Upper lobe of left lung (tissue), 6 donors: ENCODE data around the gene OR52L1. TPM values are rescaled to one million over a fixed set of nuclear protein-coding genes. Genes with fewer than 3 reads are reported as not detected.

Experiments used
- small RNA-seq, 4 donors: library from RNA; depleted of rRNA; stranded (forward); fragments of <200 nt; gene quantifications; one replicate each; pipeline ENCODE3, GENCODE V24; 2016
- total RNA-seq, 6 donors: library from RNA; depleted of rRNA in 4 of 6; stranded (reverse); fragments of >200 nt in 4 of 6; gene quantifications; one replicate each; pipeline versions ENCODE4 v1.1.0 to v1.2.1, GENCODE V29; 2016 to 2021
- donor health status: DM: no; HTN: no; CAD: no; lungs with moderate emphysema.
- donor health status: DM: no; HTN: yes; CAD: no; lungs with severe emphysema.

The OR52L1 gene
- total RNA-seq, 6 donors from 2014 or later, result not detected

Small RNA genes lying within 50 kb of the gene (small RNA-seq; reads per million reads assigned to genes)
- gene RNA5SP329, result 0 to 0.55 (median 0.16) reads per million in 4 donors

Other genes with a start within 250 kb of the OR52L1 start
- 1 to 10 TPM in 1 of 6 donors, under 1 TPM in 3, not detected in 2; 0.20 to 1.9 (median 0.72) TPM for gene OR52N4, start 232.7 kb downstream of the OR52L1 start, total RNA-seq
- gene OR52N5, start 203.6 kb downstream of the OR52L1 start, total RNA-seq, result not detected
- gene OR52N1, start 195.7 kb downstream of the OR52L1 start, total RNA-seq, result under 1 TPM in 1 of 6 donors, not detected in 5; 0.20 TPM
- not detected for gene OR52N2, start 178.1 kb downstream of the OR52L1 start, total RNA-seq
- gene OR52E6, start 145.1 kb downstream of the OR52L1 start, total RNA-seq, result not detected
- not detected for gene OR52E8, start 129.3 kb downstream of the OR52L1 start, total RNA-seq
- gene OR52E4, start 106.4 kb downstream of the OR52L1 start, total RNA-seq, result not detected
- gene OR52E5, start 93.8 kb downstream of the OR52L1 start, total RNA-seq, result not detected
- gene OR56A3, start 44.7 kb downstream of the OR52L1 start, total RNA-seq, result not detected
- gene OR56A5, start 18.5 kb downstream of the OR52L1 start, total RNA-seq, result not detected
- not detected for gene OR56A4, start 20.0 kb upstream of the OR52L1 start, total RNA-seq
- under 1 TPM in 1 of 6 donors, not detected in 5; 0.15 TPM for gene OR56A1, start 43.8 kb upstream of the OR52L1 start, total RNA-seq
- gene OR56B4, start 120.7 kb upstream of the OR52L1 start, total RNA-seq, result not detected
- gene OR52B2, start 183.3 kb upstream of the OR52L1 start, total RNA-seq, result under 1 TPM in 1 of 6 donors, not detected in 5; 0.40 TPM
- not detected for gene OR52W1, start 212.2 kb upstream of the OR52L1 start, total RNA-seq
- gene C11orf42, start 218.6 kb upstream of the OR52L1 start, total RNA-seq, result not detected
- 100 to 1,000 TPM in 1 of 6 donors, 10 to 100 TPM in 5; 37.4 to 163 (median 39.6) TPM for gene FHIP1B, start 247.7 kb upstream of the OR52L1 start, total RNA-seq